HepG2 (cell line): ENCODE results near the gene PLXNC1. TPM values are rescaled to one million over a fixed set of nuclear protein-coding genes. Genes with fewer than 3 reads are reported as not detected.
A peak's percentile ranks its signal among the peaks of the same experiment; 100 is the strongest.

ENCODE experiments used
- KDM2A ChIP-seq: sonication (generic); formaldehyde crosslinking; IDR thresholded peaks from 2 replicates; pipeline ENCODE4 v1.4.0; 2020; ENCODE audit warnings: low read depth, missing genetic modification reagents, borderline replicate concordance
- SMC3 ChIP-seq: IDR thresholded peaks from 2 replicates; pipeline ENCODE4 v1.6.1; 2011; ENCODE audit warnings: low read length, improper control_type of control experiment
- ZNF407 ChIP-seq: sonication (generic); formaldehyde crosslinking; IDR thresholded peaks from one replicate; pipeline ENCODE4 v1.5.1; 2020; ENCODE audit warnings: mild to moderate bottlenecking, missing genetic modification reagents; ENCODE audit errors: not compliant biosample characterization
- polyA plus RNA-seq, 8 experiments: library from polyadenylated mRNA; depleted of rRNA in 3 of 8; stranded (reverse) in 7 of 8; unstranded in 1 of 8; fragments of >200 nt; fragmentation: Illumina TruSeq in 4 of 8; extraction: Trizol in 4 of 8; gene quantifications; 2 replicates each; pipeline versions ENCODE4 v1.2.1 to v1.2.3, GENCODE V29; 2011 to 2016; ENCODE audit warnings: low read depth in 4 of 8, missing spikeins in 1 of 8, mixed read lengths in 1 of 8; ENCODE audit not compliant: insufficient read depth in 1 of 8
- total RNA-seq, 5 experiments: library from RNA; depleted of rRNA; stranded (reverse); fragments of >200 nt; fragmentation: Illumina TruSeq; extraction: Trizol; gene quantifications; 2 replicates each; pipeline ENCODE4 v1.2.3, GENCODE V29; 2016; ENCODE audit warnings: low read depth in 1 of 5

PLXNC1 gene
- total and polyA plus RNA-seq, 2 of the 13 experiments (the other 11 are each of a cell fraction or from before 2014, with no cell fraction given), result 6.6 to 11.2 TPM

GRCh38 chr12:94140556-94140955, 7.8 kb upstream of the PLXNC1 start (continued):
- peak; percentile 37 for TF ChIP-seq ZNF407 (CRISPR knock-in tag)
- peak; percentile 78 for TF ChIP-seq SMC3
- peak; percentile 57; the same call in 1 of the 2 replicates for TF ChIP-seq KDM2A
